Kidney (tissue), 14 donors: Measurements from ENCODE around the gene NCOA4. TPM values are rescaled to one million over a fixed set of nuclear protein-coding genes. Genes with fewer than 3 reads are reported as not detected.

Experiments used
- DNase-seq, 5 donors: peaks; one replicate each; pipeline ENCODE4 v3.0.0-alpha.2; 2013 to 2020
- FAIRE-seq: peaks from 2 replicates; lab custom pipeline; 2012; peaks lifted over from hg19 to GRCh38; lab: Jason Lieb, UNC
- H3K27ac ChIP-seq, 2 donors: one replicate each; pipeline ENCODE4 v1.7.0; 2013; ENCODE audit warnings: low read depth in 2 of 2, low read length in 2 of 2, inconsistent platforms in 1 of 2
- H3K27me3 ChIP-seq: one replicate; pipeline ENCODE4 v1.7.1; 2013; ENCODE audit warnings: low read length, inconsistent platforms; ENCODE audit not compliant: control insufficient read depth, insufficient read depth
- H3K36me3 ChIP-seq, 3 donors: one replicate each; pipeline versions ENCODE4 v1.7.0 to v1.7.1; 2013; ENCODE audit warnings: low read length in 3 of 3, control low read depth in 1 of 3, inconsistent platforms in 1 of 3; ENCODE audit not compliant: insufficient read depth in 3 of 3, control insufficient read depth in 2 of 3
- H3K4me1 ChIP-seq, 3 donors: one replicate each; pipeline versions ENCODE4 v1.7.0 to v1.7.1; 2013; ENCODE audit warnings: low read length in 3 of 3, inconsistent platforms in 1 of 3, low read depth in 1 of 3; ENCODE audit not compliant: control insufficient read depth in 2 of 3, insufficient read depth in 2 of 3
- H3K4me3 ChIP-seq, 3 donors: one replicate each; pipeline versions ENCODE4 v1.7.0 to v1.8.1; 2013; ENCODE audit warnings: low read length in 3 of 3, control low read depth in 1 of 3, inconsistent platforms in 1 of 3
- H3K9ac ChIP-seq, 3 donors: one replicate each; pipeline versions ENCODE4 v1.7.0 to v1.7.1; 2013; ENCODE audit warnings: low read length in 3 of 3, control low read depth in 1 of 3, inconsistent platforms in 1 of 3
- H3K9me3 ChIP-seq, 3 donors: one replicate each; pipeline versions ENCODE4 v1.7.0 to v1.7.1; 2013; ENCODE audit warnings: low read length in 3 of 3, control low read depth in 1 of 3, inconsistent platforms in 1 of 3; ENCODE audit not compliant: control insufficient read depth in 2 of 3, insufficient read depth in 1 of 3
- CTCF ChIP-seq: IDR thresholded peaks from 3 replicates; pipeline ENCODE4 v1.5.1; 2012; ENCODE audit warnings: mild to moderate bottlenecking, moderate library complexity, borderline replicate concordance; ENCODE audit not compliant: insufficient read depth; ENCODE audit errors: extremely low read depth
- intact Hi-C: fragments of 100-400 bp; cut with DNase I; formaldehyde crosslinking; loops from one replicate; pipeline ENCODE4 v1.11.1; 2022
- polyA plus RNA-seq: library from polyadenylated mRNA; stranded (reverse); fragments of 350-450 nt; fragmentation: Illumina TruSeq; extraction: RNeasy Lipid Tissue Mini Kit (QIAGEN cat#74804); gene quantifications from one replicate; pipeline ENCODE4 v1.2.3, GENCODE V29; 2014; ENCODE audit warnings: low read depth, low replicate concordance; ENCODE audit not compliant: insufficient read depth
- total RNA-seq: library from RNA; stranded (reverse); fragmentation: NEBNext Ultra II Directional; extraction: Animal tissue kit (Norgen Biotek cat#: 25700); gene quantifications from one replicate; pipeline ENCODE4 v1.2.1, GENCODE V29; 2021
- donor health status: control.
- donor health status: control.
- donor health status: control.
- donor health status: control.
- donor health status: control.
- donor health status: DM: yes; HTN: yes; CAD: no.
- donor health status: Normal renal cell carcinoma (clear cell type).

NCOA4 gene
- total and polyA plus RNA-seq, 2 donors from 2014 or later = 83.7 to 133 TPM

DNA sequence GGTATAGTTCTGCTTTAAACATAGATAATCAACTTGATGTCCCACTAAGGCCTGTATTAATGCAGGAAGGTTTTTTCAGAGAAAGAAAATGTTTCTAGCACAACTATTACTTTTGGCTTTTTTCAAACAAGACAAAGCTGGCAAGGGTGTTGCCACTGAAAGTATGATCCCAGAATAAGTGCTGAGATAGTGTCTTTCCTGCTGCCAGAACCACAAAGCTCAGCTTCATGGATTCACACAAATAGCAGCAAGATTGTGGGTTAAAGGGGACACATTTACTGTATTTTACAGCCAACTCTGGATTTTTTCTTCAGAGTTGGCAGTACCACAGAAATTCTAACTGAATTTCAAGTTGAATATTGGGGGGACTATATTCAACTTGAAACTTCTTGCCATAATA is 4.3 kb downstream of the NCOA4 start:
- DNase-seq (no peak), FAIRE-seq (no peak)
- Histone ChIP-seq H3K4me1 (peaks cover 11 to 29% (median 18%) of the 10 kb centered on the region in 3 donors), H3K4me3 (no peak overlapping the region), H3K27me3 (no peaks in the 10 kb centered on the region), H3K9ac (no peak overlapping the region), H3K27ac (no peak overlapping the region), H3K9me3 (no peaks in the 10 kb centered on the region), H3K36me3 (no peaks in the 10 kb centered on the region)
- intact Hi-C loops = no loop called here
- TF ChIP-seq CTCF = no peak

DNA sequence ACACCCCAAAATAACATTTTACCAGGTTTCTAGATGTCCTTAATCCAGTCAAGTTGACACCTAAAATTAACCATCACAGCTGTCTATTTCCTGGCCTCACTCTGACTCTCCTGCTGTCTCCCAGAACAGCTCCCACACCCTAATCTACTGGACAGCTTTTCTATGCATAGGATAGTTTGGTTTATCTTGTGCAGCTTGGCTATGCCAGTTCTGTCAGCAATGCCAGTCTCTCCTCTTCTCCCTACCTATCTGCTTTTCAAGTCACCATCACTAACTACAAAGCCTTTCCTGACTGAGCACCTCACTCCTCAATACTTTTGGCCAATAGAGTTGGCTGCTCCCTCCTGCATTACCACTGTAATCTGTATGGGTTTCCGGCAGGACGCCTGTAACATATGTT is 5.0 kb downstream of the NCOA4 start:
- H3K9me3 ChIP-seq = no peaks in the 10 kb centered on the region
- H3K9ac ChIP-seq = no peak overlapping the region
- H3K4me3 ChIP-seq = no peak overlapping the region
- TF ChIP-seq CTCF = no peak
- peaks cover 11 to 27% (median 18%) of the 10 kb centered on the region in 3 donors for H3K4me1 ChIP-seq
- no peaks in the 10 kb centered on the region for H3K27me3 ChIP-seq
- no peaks in the 10 kb centered on the region for H3K36me3 ChIP-seq
- DNase-seq (no peak), FAIRE-seq (no peak)
- intact Hi-C loops = no loop called here
- H3K27ac ChIP-seq = no peak overlapping the region

DNA sequence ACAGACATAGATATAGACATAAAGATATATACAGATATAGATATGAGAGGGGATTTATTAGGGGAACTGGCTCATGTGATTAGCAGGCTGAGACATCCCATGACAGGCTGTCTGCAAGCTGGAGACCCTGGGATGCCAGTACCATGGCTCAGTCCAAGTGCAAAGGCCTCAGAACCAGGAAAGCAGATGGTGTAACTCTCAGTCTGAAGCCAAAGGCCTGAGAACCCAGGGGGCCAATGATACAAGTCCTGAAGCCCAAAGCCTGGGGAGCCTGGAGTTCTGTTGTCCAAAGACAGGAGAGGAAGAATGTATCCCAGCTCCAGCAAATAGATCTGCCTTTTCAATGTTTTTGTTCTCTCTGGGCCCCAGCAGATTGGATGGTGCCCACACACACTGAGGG is 5.5 kb downstream of the NCOA4 start:
- Histone ChIP-seq H3K36me3 (no peaks in the 10 kb centered on the region), H3K4me3 (no peak overlapping the region), H3K9me3 (no peaks in the 10 kb centered on the region), H3K27me3 (no peaks in the 10 kb centered on the region), H3K4me1 (peaks cover 13 to 31% (median 22%) of the 10 kb centered on the region in 3 donors), H3K9ac (no peak overlapping the region), H3K27ac (no peak overlapping the region)
- DNase-seq = no peak
- no peak for FAIRE-seq
- intact Hi-C loops = no loop called here
- no peak for TF ChIP-seq CTCF

DNA sequence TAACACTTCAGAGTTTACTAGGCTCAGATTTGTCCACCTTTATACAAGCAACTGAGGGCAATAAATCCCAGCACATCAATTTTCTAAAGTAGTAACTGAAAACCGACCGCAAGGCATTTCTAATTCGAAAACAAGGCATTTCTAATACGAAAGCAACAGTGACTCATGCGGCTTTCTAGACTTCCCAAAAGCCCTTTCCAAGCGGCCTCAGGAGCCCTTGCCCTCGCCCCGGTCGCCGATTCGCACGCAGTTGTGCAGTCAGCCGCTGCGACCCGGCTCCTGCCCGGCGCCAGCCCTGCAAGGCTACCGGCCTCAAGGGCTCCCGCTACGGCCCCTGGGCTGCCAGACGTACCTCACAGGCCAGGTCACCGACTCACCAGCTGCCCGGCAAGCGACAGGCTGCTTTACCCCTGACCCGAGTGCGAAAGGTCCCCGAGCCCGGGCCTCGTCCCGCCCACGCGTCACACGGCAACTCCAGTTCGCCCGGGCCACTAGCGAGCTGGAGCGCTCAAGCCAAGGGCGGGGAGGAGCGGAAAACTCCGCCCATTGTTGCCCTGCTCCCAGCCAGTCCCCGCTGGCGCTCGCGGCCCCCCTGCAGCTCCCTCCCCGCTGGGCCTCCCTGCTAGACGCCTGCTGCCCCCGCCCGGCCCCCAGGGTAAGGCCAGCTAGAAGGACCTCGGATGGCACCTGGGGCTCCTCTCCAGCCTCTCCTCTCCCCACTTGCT is 7.3 kb downstream of the NCOA4 start:
- Histone ChIP-seq H3K4me1 (peaks cover 6 to 35% (median 35%) of the 10 kb centered on the region in 3 donors), H3K27ac (peak overlapping the region; percentile 66 to 84), H3K36me3 (no peaks in the 10 kb centered on the region), H3K9ac (peak overlapping the region in 1 of 3 donors; percentile 19), H3K4me3 (peak overlapping the region; percentile 55 to 62 (median 56)), H3K9me3 (no peaks in the 10 kb centered on the region), H3K27me3 (no peaks in the 10 kb centered on the region)
- peak; percentile 27 for TF ChIP-seq CTCF
- peak; percentile 89 to 97 (median 92) for DNase-seq
- intact Hi-C loops = no loop called here
- FAIRE-seq = no peak
